Spleen (tissue), 7 donors: ENCODE measurements around the gene KYNU.

Experiments used
- POLR2A ChIP-seq, 3 donors: fragments of 450-650 bp; IDR thresholded peaks; one replicate each; pipeline ENCODE4 v1.5.1; 2017; ENCODE audit warnings: antibody characterized with exemption in 3 of 3, mild to moderate bottlenecking in 1 of 3
- TF ChIP-seq, protein P1 (sequence below), 11 experiments: fragments of 200-600 bp in 7 of 11; fragments of 450-650 bp in 4 of 11; sonication (generic) in 4 of 11; IDR thresholded peaks in 8 of 11; conservative IDR thresholded peaks in 3 of 11; 1 replicate in 7 of 11; 2 replicates in 4 of 11; pipeline versions ENCODE4 v1.4.0 to v1.8.0; 2016 to 2021; ENCODE audit warnings: antibody characterized with exemption in 11 of 11, inconsistent platforms in 4 of 11, mild to moderate bottlenecking in 1 of 11
- donor health status: DM: no; HTN: no; CAD: no; lungs with moderate emphysema.
- donor health status: DM: no; HTN: no; CAD: no.
- donor health status: DM: no; HTN: no; CAD: no.

DNA sequence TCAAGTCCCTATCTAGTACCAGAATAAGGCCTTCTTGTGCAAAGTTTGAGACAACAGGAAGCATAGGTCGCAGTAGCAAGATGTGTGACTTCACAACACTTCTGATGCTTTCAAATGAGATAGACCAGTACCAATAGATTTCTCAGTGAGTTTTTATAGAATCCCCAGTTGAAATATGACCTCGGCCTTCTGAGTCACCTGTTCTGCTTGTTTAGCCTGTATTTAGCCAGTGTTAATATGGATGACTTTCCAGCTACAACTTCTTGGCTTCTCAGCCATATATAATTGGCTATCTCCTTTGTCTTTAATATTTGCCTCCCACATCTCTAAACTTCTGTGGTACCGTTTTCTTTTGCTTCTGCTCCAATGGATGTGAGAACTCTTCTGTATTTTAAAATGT is 113.8 kb downstream of the KYNU start:
- TF ChIP-seq, protein P1, sequence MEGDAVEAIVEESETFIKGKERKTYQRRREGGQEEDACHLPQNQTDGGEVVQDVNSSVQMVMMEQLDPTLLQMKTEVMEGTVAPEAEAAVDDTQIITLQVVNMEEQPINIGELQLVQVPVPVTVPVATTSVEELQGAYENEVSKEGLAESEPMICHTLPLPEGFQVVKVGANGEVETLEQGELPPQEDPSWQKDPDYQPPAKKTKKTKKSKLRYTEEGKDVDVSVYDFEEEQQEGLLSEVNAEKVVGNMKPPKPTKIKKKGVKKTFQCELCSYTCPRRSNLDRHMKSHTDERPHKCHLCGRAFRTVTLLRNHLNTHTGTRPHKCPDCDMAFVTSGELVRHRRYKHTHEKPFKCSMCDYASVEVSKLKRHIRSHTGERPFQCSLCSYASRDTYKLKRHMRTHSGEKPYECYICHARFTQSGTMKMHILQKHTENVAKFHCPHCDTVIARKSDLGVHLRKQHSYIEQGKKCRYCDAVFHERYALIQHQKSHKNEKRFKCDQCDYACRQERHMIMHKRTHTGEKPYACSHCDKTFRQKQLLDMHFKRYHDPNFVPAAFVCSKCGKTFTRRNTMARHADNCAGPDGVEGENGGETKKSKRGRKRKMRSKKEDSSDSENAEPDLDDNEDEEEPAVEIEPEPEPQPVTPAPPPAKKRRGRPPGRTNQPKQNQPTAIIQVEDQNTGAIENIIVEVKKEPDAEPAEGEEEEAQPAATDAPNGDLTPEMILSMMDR (IDR thresholded peaks at IDR 0.05 in 8 of 11, conservative IDR thresholded peaks at IDR 0.05 in 3 of 11): no peak
- no peak for TF ChIP-seq POLR2A (IDR thresholded peaks at IDR 0.05)
